Hepatic stellate cell (primary cell): ENCODE results near the gene INPP5E.

Experiments
- DNase-seq: peaks from one replicate; pipeline ENCODE4 v3.0.0; 2011; ENCODE audit warnings: low spot score

Gene INPP5E

DNA sequence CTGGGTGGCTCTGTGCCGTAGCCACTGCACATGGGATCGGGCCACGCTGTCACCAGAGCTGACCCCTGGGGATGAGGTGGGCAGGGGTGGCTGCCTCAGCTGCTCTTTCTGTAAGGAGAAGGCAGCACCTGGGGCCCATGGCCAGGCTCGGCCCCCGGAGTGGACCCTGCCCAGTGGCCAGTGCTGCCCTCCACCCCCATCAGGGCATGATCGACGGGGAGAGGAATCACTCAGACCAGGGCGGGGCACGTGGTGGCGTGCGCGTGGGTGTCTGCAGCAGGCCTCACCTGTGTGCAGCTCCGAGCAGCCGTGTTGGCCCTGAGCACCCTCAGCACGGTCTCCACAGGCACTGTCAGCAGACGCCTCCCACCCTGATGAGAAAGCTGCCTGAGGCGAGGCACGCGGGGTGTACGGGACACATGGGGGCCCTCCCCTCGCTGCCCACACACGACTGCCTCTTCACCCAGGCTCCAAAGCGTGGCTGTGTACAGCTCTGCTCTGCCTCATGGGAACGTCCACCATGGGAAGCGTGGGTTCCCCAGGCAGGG is 57.6 kb downstream of the INPP5E start:
- no peak for DNase-seq

DNA sequence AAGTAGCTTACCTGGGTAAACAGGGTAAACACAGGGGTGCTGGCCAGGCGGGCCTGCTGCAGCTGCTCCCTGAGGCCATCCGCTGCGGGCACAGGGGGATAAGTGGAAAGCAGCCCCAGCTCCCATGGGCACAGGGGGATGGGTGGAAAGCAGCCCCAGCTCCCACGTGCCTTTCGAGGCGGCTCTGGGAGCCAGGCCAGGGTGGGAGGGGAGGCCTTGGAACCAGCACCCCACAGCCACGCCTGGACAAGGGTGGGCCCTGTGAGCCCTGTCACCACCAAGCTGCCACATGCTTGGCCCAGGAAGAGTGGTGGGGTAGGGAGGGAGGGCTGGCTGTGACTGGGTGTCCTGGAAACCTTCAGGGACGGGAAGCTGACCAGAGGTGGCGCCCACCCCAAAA is 58.3 kb downstream of the INPP5E start:
- DNase-seq = no peak

DNA sequence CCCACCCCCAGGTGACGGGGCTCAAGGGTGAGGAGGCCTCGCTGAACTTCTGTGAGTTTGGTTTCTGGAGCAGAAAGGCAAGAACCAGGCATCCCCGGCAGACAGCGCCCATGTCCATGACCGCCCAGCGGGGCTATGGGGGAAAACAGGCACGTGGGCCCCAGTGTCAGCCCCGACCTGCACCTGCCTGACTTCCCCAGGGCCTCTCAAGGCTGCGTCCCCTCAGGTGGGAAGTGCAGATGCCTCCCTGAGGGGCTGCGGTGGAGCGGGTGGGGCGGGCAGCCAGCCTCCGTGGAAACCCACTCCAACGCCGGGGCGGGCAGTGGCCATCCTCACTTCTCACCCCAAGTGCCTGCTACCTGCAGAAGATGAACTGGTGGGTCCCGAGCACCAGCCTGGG is 59.3 kb downstream of the INPP5E start:
- no peak for DNase-seq

DNA sequence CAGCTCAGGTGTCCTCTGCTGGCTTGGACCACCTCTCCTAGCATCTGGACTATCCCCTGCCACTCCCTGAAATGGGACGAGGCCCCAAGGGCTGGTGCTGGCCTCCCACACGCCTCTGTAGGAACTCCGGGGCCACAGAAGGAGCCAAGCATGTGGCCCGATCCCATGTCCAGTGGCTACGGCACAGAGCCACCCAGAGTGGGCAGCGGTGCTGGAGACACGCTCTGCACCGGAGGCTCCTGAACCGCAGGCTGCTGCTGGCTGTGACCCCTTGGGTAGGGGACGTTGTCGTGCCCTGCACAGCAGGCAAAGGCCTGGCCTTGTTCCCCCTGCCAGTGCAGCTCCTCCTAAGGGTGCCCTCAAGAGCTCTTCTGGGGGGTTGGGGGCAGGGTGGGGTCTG is 59.8 kb downstream of the INPP5E start:
- no peak for DNase-seq

DNA sequence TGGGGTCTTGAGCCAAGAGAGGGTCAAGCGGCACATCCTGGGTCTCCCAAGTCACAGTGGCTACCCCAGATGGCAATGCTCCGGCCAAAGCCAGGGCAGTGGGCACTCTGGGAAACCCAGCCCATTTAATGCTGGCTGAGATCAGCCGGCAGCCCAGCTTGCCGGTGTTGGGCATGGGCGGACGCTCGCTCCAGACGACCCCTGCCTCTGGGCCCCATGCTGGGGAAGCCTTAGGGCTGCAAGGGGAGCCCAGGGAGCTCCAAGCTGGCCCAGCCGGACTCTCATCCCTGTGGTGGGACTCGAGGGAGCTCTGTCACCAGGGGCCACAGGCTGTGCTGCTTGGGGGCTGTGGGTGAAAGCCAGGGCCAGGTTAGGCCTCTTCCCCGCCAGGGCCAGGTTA is 60.2 kb downstream of the INPP5E start:
- no peak for DNase-seq

DNA sequence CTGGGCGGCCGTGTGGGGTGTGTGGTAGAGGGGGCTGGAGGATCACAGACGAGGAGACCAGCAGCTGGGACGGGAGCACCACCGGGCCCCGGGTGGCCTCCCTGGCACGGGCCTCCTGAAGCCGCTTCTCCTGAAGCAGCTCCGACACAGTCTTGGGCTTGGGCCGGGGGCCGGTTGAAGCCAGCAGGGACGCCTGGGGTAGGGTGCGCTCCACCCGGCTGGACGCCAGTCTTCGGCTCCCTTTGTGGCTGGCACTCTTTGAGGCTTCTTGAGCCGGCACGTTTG is 60.7 kb downstream of the INPP5E start:
- DNase-seq = no peak
